Dermis microvascular lymphatic vessel endothelial cell (primary cell): ENCODE measurements around the gene PRKCA. TPM values are rescaled to one million over a fixed set of nuclear protein-coding genes. Genes with fewer than 3 reads are reported as not detected.
A peak's percentile ranks its signal among the peaks of the same experiment; 100 is the strongest.

Source experiments
- DNase-seq, 2 donors: peaks; one replicate each; pipeline versions ENCODE4 v3.0.0 to v3.0.0-alpha.2; 2010; ENCODE audit warnings: low read depth in 2 of 2
- total RNA-seq: library from RNA; depleted of rRNA; stranded (reverse); fragments of >200 nt; gene quantifications from 2 replicates; pipeline ENCODE4 v1.2.1, GENCODE V29; 2014

The PRKCA gene
- total RNA-seq, 1 donor from 2014 or later, result 3.6 TPM

DNA sequence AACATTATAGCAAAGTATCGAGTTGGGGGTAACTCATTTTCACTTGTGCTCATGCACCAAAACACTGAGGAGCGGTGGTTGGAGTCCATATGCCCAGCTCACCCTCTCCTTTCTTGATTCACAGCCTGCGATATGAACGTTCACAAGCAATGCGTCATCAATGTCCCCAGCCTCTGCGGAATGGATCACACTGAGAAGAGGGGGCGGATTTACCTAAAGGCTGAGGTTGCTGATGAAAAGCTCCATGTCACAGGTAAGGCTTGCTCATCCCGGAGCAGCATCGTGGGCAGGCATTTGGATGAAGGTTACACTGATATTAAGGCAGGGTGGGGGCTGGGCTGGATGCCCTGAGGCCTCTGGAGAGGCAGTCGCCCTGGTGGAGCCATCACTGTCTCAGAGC, 342.8 kb downstream of the PRKCA start:
- no peak for DNase-seq

DNA sequence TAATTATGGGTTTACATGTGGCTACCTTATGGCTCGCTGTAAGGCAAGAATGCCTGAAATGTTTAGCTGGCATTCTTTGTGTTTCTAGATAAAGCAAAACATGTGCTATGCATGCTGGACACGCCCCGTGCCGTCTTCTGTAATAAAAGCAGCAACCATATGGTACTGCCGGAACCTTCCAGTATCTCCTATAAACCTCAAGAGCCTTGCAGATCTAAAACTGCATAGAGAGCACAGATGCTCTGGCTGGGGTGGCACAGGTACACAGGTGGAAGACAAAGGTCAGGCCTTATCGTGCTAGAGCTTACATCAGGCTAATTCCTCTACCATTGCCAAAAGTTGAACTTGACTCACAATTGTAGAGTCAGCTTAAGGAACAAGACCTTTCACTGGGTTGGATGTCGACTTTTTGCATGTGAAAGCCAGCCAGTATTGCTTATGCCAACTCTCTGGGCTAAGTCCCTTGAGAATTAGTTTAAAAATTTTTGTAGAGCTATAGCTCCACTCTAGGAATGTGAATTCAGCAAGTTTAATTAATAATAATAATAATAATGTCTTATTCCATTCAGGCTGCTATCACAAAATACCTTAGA, 345.1 kb downstream of the PRKCA start:
- no peak for DNase-seq

DNA sequence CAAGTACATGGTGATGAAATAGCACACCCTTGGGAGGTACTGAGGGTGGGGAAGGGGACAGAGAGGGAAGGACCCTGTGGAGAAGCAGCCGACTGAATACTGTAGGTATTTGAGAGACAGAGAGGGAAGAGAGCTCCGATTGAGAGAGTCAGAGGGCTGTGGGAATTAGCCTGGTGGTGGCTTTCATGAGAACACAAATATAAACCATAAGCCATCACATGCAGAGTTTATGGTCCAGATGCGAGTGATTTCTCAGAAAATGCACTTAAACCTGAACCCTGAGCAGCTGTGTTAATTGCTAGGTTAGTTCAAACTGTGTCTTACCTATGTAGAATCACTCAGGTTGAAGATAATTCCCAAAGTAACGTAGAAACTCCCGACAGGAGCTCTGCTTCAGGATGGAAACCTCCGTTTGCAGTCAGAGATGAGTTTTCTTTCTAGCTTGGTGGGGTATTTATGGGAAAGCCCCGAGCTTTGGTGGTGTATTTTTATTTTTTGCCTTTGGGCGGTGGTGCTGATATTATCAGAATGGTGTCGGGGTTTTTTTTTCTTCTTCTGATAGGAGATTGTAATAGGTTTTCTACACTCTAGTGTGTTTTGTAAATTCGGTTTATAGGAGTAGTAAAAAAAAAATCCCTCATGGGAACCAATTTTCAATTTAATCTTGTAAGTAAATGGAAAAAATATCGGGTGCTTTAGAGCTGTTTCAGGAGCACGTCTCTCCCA, 347.6 kb downstream of the PRKCA start:
- DNase-seq, result no peak

DNA sequence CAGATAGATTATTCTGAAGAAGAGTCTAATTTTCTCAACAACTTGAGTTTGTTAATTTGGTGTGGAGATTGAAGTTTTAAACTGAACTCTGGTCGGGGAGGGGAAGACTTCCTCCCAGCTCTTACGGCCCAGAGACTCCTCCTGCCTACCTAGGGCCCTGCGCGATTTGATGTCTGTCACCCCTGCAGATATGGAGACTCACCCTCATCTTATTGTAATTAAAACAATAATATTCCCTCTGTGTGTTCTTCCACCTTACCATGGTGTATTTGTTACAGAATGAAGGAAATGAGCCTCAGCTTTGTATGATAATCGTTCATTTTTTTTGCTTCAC, 348.1 kb downstream of the PRKCA start:
- DNase-seq, result no peak

DNA sequence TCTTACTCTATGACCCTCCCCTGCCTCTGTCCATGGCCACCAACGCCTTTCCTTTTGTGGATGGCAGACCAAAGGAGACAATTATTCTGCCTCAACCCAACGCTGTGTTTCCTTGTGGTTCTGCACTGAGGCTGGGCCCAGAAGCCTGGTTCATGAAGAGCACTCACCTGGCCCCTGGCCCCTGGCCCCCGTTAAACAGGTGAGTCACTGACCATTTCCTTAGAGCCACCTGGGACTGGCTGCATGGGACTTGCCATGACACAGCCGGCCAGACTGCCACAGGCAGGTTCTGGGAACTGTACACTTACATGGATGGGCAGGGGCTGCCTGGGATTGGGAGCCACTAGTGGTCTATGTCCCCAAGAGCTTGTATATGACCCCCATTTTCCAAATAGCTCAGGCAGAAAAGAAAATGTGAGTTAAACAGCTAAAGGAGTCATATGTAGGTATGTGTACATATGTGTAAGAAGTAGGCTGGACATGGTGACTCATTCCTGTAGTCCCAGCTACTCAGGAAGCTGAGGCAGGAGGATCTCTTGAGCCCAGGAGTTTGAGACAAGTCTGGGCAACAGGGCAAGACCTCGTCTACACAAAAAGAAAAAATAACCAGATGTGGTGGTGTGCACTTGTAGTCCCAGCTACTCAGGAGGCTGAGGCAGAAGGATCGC, 350.6 kb downstream of the PRKCA start:
- DNase-seq, result peak in 1 of 2 donors; percentile 19

DNA sequence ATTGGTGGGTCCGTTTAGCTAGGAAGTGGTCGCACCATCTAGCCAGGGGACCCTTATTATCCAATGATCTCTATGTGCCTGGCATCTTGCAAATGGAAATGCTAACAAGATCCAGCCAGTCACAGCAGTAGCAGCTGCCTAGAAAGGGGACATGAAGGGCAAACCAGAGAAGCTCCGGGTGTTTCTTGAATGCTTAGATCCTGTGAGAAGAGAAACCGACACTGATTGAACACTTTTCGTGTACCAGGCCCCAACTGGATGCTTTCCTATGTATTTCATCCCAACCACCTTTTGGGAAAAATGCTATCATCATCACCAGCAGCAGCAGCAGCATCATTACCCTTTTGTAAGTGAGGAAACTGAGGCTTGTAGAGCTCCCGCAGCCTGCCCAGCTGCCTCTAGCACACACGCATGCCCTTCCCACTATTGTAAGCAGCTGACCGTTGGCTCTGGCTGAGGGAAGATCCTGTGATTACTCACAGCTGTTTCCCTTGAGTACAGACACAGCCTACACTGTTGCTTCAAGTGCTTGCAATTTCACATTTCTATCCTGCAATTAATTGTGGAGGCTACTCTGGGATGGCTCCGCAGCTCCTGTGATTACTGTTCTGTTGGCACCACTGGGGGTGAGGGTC, 351.8 kb downstream of the PRKCA start:
- peak in 1 of 2 donors; percentile 30 for DNase-seq

DNA sequence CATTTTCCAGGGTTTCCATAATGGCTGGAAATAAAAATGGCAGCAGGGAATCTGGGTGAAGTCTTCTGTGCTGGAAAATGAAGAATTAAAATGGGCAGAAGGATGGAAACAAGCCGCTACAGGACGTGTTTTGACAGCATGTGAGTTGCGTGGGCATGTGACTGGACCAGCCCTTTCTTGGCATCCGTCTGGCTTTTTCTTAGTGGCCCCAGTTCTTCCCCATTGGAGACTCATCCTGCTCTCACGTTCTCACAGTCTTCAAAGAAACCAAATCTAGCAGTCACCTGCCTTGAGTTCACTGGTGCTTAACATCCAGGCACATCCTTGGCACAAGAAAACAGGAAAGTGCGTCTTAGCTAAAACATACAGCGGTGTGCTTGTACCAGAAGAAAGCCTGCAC, 352.4 kb downstream of the PRKCA start:
- no peak for DNase-seq

DNA sequence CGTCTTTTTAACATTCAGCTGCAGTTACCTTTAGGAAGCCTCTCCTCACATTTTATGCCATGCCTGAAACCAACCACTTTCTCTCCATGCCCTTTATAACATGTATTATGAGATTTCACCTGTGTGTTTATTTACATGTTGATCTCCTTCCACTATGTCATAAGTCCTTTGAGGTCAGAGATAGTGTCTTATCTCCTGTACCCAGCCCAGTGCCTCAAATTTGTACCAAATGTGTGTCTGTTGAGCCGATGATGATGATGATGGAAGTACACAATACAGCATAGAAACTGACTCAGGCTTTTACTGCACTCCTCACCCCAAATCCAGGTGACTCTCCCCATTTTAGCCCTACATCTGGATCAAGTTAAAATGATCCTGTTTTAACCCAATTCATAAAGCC, 353.0 kb downstream of the PRKCA start:
- DNase-seq, result no peak

DNA sequence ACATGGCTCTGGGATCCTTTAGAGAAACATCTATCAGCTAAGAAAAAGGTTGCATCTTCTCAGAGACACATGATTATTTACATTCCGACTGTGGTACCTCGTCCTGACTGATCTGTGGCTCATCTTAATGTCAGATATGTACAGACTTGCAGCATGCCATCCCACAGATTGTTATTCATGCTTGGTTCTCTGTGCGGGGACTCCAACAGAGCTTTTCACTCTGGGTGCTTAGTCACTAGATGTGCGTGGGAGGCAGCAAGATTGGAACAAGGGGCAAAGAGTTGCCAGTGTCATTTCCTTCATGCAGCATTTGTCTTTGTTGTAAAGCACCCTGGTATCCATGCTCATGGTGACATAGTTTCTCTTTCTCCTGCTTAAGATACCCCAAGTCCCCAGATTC, 353.4 kb downstream of the PRKCA start:
- DNase-seq, result no peak

DNA sequence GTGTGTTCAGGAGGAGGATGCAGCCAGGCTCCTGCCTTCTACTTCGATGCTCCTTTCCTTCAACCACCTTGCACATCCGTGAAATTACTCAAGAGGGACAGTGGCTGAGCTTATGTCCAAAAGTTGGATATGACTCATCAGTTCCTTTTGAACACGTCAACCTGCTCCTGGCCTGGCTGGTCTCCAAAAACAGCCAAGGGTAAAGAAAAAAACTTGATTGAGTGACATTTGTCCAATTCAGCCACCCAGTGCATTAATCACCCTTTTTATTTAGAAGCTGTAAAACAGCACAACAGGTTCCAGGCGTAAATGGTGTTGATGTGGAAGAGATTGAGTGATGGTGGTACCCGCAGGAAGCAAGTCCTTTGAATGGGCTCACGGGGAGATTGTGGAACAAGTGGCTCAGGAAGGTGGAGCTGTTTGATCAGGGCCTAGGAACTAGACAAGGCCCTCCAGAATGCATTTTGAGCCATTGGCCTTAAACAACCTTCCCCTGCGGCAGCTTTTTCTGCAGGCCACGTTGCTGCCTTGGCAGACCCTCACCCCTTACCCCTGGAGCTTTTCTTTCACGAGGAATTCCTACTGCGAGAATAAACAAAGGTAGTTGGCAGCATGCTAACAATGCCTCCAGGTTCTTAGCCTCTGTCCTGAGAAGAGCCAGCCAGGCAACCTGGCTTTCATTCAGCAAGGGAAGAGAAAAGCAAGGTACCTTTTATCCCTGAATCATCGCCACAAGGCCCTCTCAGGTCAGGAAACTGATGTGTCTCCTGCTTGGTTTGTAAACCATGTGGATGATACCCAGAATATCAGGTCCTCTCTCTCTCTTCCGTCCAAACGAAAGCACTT, 359.2 kb downstream of the PRKCA start:
- peak; percentile 42 to 78 for DNase-seq

DNA sequence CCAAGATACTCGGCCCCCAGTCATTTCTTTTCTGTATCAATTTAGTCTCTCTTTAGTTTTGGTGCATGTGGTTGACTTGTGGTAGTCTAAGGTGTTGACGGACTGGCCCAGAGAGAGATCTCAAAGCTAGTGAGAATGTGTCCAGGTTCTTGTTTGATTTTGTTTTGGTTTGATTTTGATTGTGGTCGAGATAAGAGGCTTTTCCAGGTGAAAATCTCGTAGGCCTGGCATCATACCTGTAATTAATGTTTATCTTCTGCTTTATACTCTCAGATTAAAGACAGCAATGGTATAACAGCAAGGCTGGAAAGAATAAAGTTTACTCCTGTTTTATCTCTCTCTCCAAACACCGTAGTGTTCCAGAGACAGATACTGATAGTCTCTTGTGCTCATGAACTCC, 360.1 kb downstream of the PRKCA start:
- DNase-seq, result no peak

DNA sequence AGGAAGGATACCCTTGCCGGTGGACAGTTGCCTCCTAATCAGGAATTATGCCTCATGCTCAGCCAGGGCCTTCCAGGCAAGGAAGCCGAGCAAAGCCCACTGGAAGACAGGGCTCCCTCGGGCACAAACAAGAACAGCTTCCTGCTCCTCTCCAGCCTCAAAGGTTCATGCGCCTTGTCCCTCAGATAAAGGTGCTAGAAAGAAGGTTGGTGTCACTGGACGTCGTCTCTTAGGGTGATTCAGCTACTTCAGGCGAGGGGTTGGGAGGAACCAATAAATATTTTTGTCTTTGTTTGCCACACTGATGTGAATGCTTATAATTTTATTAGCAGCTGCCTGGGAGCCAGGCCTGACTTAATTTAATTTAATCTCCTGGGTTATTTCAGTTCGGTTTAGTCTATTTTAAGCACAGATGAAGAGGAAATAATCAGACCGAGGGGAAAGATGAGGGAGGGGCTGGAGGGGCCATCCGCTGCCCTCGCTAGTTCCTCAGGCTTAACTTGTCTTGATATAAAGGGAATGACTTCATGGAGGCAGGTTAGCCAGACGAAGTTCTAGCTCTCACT, 360.7 kb downstream of the PRKCA start:
- DNase-seq, result no peak

DNA sequence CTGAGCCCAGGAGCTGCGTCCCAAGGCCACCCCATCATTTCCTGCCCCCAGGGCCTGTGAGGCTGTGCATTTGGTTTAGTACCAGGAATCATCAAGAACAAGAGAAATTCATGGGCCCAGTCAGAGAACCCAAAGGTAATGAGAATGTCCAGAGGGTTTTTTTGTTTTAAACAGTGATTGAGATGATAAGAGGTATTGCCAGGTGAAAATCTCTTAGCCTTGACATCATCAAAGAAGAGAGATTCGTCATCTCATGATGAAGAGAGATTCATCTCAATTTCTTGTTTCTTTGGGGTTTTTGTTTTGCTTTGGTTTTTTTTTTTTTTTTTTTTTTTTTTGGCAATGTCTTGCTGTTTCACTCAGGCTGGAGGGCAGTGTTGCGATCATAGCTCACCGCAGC, 361.9 kb downstream of the PRKCA start:
- no peak for DNase-seq

DNA sequence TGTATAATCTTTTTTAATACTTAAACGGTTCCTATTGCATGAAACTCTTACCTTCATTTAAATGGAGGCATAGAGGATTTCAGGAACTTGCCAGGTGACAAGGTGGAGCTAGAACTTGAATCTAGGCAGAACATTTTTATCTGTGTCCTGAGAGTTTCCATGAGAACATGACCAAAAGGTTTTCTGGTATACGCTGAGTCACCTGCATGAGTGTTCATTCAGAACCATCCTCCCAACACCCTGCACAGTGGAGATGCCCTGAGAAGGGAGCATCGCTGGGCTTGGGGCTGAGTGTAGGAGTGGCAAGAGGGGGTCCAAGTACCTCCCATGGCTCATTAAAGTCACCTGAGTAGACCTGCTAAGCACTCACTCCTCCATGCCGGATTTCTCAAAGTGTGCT, 362.8 kb downstream of the PRKCA start:
- DNase-seq, result no peak

DNA sequence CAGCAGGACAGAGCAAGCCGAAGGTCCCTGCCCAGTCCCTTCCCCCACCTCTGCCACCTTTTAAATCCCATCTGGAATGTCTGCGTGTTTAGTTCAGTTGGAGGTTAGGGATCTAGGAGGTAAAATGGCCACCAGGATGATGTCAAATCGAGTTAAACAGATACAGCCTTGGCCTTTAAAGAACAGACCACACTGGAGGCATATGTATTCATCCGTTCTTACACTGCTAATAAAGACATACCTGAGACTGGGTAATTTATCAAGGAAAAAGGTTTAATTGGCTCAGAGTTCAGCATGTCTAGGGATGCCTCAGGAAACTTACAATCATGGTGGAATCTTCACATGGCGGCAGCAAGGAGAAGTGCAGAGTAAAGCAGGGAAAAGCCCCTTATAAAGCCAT, 364.7 kb downstream of the PRKCA start:
- DNase-seq, result no peak

DNA sequence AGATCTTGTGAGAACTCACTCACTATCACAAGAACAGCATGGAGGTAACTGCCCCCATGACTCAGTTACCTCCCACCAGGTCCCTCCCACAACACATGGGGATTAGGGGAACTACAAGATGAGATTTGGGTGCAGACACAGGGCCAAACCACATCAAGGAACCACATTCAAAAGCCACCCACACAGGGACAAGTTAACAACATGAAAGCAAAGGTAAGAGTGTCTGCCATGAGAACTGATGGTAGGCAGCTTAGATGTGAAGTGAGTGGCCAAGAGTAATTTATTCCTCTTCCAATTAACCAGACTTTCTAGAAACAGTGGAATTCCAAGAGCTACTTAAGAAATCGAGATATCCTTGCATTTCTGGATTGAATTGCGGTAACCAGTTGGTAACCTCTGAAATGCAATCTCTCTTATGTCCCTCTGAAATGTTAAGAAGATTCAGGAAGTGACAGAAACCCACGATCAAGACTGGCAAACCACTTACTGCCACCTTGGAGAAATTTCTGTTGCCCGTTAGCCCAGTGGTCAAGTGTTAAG, 365.1 kb downstream of the PRKCA start:
- no peak for DNase-seq

DNA sequence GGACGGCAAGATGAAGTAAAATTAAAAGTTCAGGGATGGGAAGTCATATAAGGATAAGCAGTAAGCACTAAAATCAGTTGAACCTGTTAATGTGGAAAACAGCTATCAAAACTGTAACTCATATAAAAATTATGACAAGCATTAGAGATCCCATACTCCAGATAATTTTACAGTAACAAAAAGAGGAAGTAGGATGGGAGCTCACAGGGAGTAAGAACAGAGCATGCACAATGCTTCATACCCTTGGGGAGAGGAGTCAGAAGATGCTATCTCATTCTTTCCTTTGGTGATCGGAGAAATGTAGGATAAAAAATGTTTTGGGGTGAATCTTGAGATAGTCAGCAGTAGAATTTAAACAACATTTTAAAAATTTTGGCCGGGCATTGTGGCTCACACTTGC, 367.8 kb downstream of the PRKCA start:
- DNase-seq, result no peak

DNA sequence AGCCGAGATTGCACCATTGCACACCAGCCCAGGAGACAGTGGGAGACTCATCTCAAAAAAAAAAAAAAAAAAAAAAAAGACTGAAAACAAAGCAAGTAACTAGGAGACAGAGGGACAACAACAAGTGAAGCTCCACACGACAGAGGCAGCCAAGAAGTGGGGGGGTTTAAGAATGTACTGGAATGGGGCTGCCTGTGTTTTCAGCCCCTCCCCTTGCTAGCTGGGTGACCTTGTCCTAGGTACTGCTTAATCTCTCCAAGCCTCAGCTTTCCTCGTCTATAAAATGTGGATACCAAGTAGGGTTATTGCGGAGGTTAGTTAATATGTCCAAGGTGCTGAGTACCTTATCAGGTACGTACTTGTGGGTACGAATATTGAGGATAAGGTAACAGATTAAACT, 368.7 kb downstream of the PRKCA start:
- DNase-seq, result peak in 1 of 2 donors; percentile 11

DNA sequence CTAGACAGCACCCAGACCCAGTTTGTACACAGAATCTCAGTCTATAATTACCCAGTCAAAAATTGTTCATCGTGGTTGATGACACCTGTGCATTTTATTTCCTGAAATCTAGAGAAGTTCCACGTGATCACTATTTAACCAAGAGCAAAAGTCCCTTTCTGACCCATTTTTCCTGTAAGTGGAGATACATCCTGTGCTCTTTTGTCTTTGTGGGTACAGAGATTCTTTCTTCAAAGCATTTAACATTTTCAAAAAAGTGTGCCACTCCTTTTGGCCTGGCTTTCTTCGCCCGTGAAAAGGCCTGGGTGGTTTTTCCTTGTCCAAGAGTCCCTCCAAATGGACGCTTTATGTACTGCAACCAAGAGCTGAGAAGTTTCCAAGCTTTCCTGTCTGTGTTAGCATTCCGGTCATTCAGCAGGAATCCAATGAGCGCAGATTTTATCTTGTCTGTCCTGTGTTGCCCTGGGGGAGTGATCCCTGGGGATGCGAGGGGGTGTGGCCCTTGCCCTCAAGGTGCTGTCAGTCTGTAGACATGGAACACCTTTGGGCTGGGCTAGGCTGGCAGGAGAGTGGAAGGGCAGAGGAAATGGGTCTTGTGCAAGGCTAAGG, 371.4 kb downstream of the PRKCA start:
- peak; percentile 56 to 71 for DNase-seq

DNA sequence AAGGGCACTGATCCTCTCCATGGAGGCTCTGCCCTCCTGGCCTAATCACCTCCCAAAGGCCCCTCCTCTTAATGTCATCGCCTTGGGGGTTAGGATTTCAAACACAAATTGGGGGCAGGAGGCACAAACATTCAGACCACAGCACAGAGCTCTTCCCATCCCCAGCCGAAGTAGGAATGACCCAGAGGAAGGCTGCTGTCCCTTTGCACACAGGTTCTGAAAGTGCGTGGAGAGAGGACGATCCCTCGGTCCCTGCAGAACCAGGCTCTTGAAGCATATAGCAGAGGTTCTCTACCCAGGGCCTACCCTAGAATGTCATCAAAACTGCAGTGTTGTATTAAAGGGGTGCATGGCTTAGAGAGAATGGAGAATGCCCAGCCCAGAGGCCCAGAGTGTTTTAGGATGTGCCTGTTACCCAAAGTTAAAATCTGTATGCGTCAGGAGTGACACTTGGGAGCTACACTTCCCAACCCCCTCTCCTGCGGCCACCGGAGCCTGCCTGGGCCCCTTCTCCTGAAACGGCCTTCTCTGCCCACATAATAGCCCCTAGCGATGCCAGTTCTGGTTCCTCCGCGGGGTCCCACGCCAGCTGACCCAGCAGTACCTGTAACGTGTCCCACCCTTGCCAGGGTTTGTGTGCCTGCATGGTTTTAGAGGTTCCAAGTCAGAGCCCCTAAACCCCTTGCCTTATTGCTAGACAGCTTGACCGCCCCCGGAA, 373.0 kb downstream of the PRKCA start:
- no peak for DNase-seq
